Measurements from ENCODE around the gene CDC42BPG. TPM values are rescaled to one million over a fixed set of nuclear protein-coding genes. Genes with fewer than 3 reads are reported as not detected.

Gene CDC42BPG
- polyA plus RNA-seq, 6 donors from 2014 or later: 0.17 to 0.57 (median 0.33) TPM; not detected in 2

GRCh38 chr11:64856382-64857227 is 12.2 kb upstream of the CDC42BPG start:
- Mint-ChIP-seq H3K27me3 (no peaks in the 10 kb centered on the region), H3K4me1 (peaks cover 62 to 94% (median 78%) of the 10 kb centered on the region in 3 donors), H3K27ac (peak overlapping the region in 5 of 6 donors; percentile 41 to 99 (median 78)), H3K36me3 (peaks cover 8 to 15% of the 10 kb centered on the region in 2 donors), H3K4me3 (peak overlapping the region in 6 of 8 donors; percentile 20 to 77 (median 41)), H3K9me3 (no peaks in the 10 kb centered on the region)
- ATAC-seq (ENCODE audit: low read depth in 2 of 2) (no peak), DNase-seq (no peak)

DNA sequence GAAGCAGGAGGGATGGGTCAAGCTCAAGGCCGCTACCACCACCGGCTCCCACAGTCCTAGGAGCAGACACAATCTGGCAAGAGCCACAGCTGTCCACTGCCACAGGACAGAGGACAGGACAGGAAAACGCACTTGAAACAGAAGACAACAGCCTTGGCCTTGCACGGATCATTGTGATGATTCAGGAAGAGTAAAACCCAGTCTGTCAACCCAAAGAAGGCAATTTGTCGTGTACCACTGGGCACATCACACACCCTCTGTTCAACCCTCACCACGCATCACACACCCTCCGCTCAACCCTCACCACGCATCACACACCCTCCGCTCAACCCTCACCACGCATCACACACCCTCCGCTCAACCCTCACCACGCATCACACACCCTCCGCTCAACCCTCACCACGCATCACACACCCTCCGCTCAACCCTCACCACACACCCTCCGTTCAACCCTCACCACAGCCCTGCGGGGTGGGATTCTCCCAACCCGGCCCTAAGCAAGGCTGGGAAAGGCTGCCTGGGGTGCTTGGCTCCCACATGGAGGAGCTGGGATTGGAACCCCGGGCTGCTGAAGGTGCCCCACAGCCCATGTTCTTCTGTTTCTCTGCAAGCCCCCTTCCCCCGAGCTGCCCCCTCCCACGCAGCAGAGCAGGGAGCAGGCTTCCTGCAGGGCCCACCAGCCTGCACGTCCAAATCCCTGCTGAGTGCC is 11.3 kb upstream of the CDC42BPG start:
- Mint-ChIP-seq H3K27me3 (no peaks in the 10 kb centered on the region), H3K36me3 (peaks cover 8 to 15% of the 10 kb centered on the region in 2 donors)
- no peak for DNase-seq

GRCh38 chr11:64854534-64855502 is 10.4 kb upstream of the CDC42BPG start:
- peak overlapping the region; percentile 72 to 100 (median 93) for H3K27ac Mint-ChIP-seq
- DNase-seq (no peak), ATAC-seq (ENCODE audit: low read depth in 2 of 2) (no peak)

More for the DNA sequence above, 11.3 kb upstream of the CDC42BPG start:
- no peak for ATAC-seq (ENCODE audit: low read depth in 2 of 2)
- Mint-ChIP-seq H3K27ac (peak overlapping the region; percentile 74 to 99 (median 86)), H3K9me3 (no peaks in the 10 kb centered on the region), H3K4me1 (peaks cover 65 to 94% (median 81%) of the 10 kb centered on the region in 3 donors), H3K4me3 (peak overlapping the region; percentile 33 to 84 (median 70))

GRCh38 chr11:64854157-64854533 is 9.7 kb upstream of the CDC42BPG start:
- H3K4me3 Mint-ChIP-seq: peak overlapping the region in 7 of 8 donors; percentile 49 to 93 (median 82)
- H3K36me3 Mint-ChIP-seq: peaks cover 0 to 8% of the 10 kb centered on the region in 2 donors
- H3K27me3 Mint-ChIP-seq: no peaks in the 10 kb centered on the region
- ATAC-seq (ENCODE audit: low read depth in 2 of 2) (no peak), DNase-seq (no peak)
- peaks cover 55 to 94% (median 82%) of the 10 kb centered on the region in 3 donors for H3K4me1 Mint-ChIP-seq
- peak overlapping the region in 5 of 6 donors; percentile 72 to 100 (median 99) for H3K27ac Mint-ChIP-seq
- no peaks in the 10 kb centered on the region for H3K9me3 Mint-ChIP-seq

More at GRCh38 chr11:64854534-64855502, 10.4 kb upstream of the CDC42BPG start:
- peaks cover 5 to 12% of the 10 kb centered on the region in 2 donors for H3K36me3 Mint-ChIP-seq
- peak overlapping the region; percentile 33 to 84 (median 71) for H3K4me3 Mint-ChIP-seq
- H3K9me3 Mint-ChIP-seq: no peaks in the 10 kb centered on the region
- H3K4me1 Mint-ChIP-seq: peaks cover 59 to 94% (median 82%) of the 10 kb centered on the region in 3 donors
- H3K27me3 Mint-ChIP-seq: no peaks in the 10 kb centered on the region

- no peaks in the 10 kb centered on the region for H3K9me3 Mint-ChIP-seq
- peak; percentile 2 to 3 for ATAC-seq (ENCODE audit: low read depth in 2 of 2)
- DNase-seq: peak; percentile 71
- H3K36me3 Mint-ChIP-seq: peaks cover 0 to 8% of the 10 kb centered on the region in 2 donors
- peak overlapping the region; percentile 98 to 100 (median 99) for H3K27ac Mint-ChIP-seq
- peak overlapping the region; percentile 69 to 93 (median 83) for H3K4me3 Mint-ChIP-seq
- no peaks in the 10 kb centered on the region for H3K27me3 Mint-ChIP-seq
- H3K4me1 Mint-ChIP-seq: peaks cover 55 to 94% (median 82%) of the 10 kb centered on the region in 3 donors
These were observed 9.3 kb upstream of the CDC42BPG start for GRCh38 chr11:64853709-64854108.

GRCh38 chr11:64852804-64853509 is 8.5 kb upstream of the CDC42BPG start:
- H3K36me3 Mint-ChIP-seq: peaks cover 0 to 8% of the 10 kb centered on the region in 2 donors
- no peaks in the 10 kb centered on the region for H3K27me3 Mint-ChIP-seq
- peak overlapping the region; percentile 69 to 93 (median 84) for H3K4me3 Mint-ChIP-seq
- ATAC-seq (ENCODE audit: low read depth in 2 of 2): peak; percentile 10 to 20
- DNase-seq: peak; percentile 73
- H3K27ac Mint-ChIP-seq: peak overlapping the region; percentile 98 to 100 (median 99)
- peaks cover 60 to 94% (median 85%) of the 10 kb centered on the region in 3 donors for H3K4me1 Mint-ChIP-seq
- H3K9me3 Mint-ChIP-seq: no peaks in the 10 kb centered on the region

- ATAC-seq (ENCODE audit: low read depth in 2 of 2) (peak; percentile 54 to 55), DNase-seq (peak; percentile 85)
- Mint-ChIP-seq H3K36me3 (peaks cover 0 to 8% of the 10 kb centered on the region in 2 donors), H3K4me3 (peak overlapping the region; percentile 66 to 93 (median 83)), H3K27ac (peak overlapping the region; percentile 98 to 100 (median 99)), H3K4me1 (peaks cover 67 to 96% (median 94%) of the 10 kb centered on the region in 3 donors), H3K27me3 (no peaks in the 10 kb centered on the region), H3K9me3 (no peaks in the 10 kb centered on the region)
These were observed 7.4 kb upstream of the CDC42BPG start for GRCh38 chr11:64851831-64852351.

DNA sequence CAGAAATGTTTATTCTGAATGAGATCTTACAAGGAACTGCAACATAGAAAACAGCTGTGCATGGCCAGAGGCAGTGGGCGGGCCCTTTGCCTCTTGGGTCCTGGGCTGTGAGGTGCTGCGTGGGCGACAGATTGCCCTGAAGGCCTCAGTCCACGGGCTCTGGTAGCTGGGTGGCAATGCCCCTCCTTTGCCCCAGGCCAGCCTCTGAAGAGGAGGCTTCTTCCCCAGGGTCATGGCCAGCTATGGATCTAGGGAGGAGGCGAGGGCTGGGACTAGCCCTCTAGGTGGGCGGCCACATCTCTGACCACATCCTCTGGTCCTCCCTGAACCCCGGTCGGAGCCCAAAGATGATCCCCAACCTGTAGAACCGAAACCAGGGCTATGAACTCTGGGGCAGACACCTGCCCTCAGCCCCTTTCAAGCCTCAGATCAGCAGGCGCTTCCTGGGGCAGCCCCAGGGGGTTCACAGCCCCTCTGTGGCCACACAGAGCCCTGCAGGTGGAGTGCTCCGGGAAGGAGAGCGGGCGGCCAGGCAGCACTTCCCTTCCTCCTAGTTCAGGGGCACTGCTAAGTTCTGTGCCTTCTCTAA is 6.6 kb upstream of the CDC42BPG start:
- H3K36me3 Mint-ChIP-seq: peaks cover 0 to 8% of the 10 kb centered on the region in 2 donors
- H3K27me3 Mint-ChIP-seq: no peaks in the 10 kb centered on the region
- peak; percentile 71 to 72 for ATAC-seq (ENCODE audit: low read depth in 2 of 2)
- peak overlapping the region; percentile 66 to 93 (median 83) for H3K4me3 Mint-ChIP-seq
- H3K27ac Mint-ChIP-seq: peak overlapping the region; percentile 98 to 100 (median 99)
- peaks cover 63 to 89% (median 89%) of the 10 kb centered on the region in 3 donors for H3K4me1 Mint-ChIP-seq
- peak; percentile 93 for DNase-seq
- no peaks in the 10 kb centered on the region for H3K9me3 Mint-ChIP-seq

DNA sequence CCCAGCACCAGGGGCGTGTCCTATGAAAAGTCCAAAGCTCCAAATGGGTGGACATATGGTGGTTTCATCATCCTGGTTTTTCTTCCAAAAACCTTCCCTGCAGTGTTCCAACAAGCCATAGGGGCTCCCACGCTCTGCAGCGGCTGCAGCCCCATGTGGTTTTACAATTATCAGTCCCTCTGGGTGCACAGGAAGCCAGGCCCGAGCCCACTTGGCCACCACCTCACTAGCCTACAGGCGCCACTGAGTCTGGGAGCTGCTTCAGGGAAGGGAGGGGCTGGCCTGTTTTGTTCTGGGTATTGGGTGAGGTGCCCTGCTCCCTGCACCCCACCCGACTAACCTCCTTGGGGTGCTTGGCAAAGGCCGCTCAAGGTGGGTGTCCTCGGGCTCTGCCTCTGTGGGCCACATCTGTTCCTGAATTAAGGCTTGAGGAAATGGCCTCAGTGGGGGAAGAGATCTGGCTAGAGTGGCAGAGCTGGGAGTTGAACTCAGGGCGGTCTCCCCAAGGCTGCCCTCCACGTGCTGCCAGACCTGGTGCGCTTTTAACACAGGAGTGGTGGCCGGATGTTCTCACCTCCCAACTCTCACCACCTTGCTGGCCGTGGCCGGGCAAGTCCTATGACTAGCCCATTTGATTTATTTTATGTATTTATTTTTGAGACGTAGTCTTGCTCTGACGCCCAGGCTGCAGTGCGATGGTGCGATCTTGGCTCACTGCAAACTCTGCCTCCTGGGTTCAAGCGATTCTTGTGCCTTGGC is 5.3 kb upstream of the CDC42BPG start:
- Mint-ChIP-seq H3K4me1 (peaks cover 55 to 83% (median 82%) of the 10 kb centered on the region in 3 donors), H3K9me3 (no peaks in the 10 kb centered on the region), H3K4me3 (peak overlapping the region; percentile 21 to 93 (median 55)), H3K27me3 (no peaks in the 10 kb centered on the region), H3K27ac (peak overlapping the region; percentile 77 to 100 (median 97)), H3K36me3 (peaks cover 0 to 8% of the 10 kb centered on the region in 2 donors)
- ATAC-seq (ENCODE audit: low read depth in 2 of 2) (no peak), DNase-seq (no peak)

- Mint-ChIP-seq H3K36me3 (peaks cover 0 to 8% of the 10 kb centered on the region in 2 donors), H3K9me3 (no peaks in the 10 kb centered on the region), H3K4me3 (peak overlapping the region; percentile 21 to 82 (median 73)), H3K27me3 (no peaks in the 10 kb centered on the region), H3K27ac (peak overlapping the region; percentile 90 to 99 (median 94)), H3K4me1 (peaks cover 53 to 78% (median 77%) of the 10 kb centered on the region in 3 donors)
- ATAC-seq (ENCODE audit: low read depth in 2 of 2): peak; percentile 15 to 20
- peak; percentile 79 for DNase-seq
These were observed 4.6 kb upstream of the CDC42BPG start for GRCh38 chr11:64848826-64849597.

Data from naive B cell (primary cell).